ENCODE measurements around the gene ZNRF2. TPM values are rescaled to one million over a fixed set of nuclear protein-coding genes. Genes with fewer than 3 reads are reported as not detected.

ZNRF2 gene
- total and polyA plus RNA-seq, 2 experiments from 2014 or later, result 18.6 to 46.7 TPM

GRCh38 chr7:30312178-30312577 lies 27.8 kb downstream of the ZNRF2 start:
- Histone ChIP-seq H3K27ac (no peak overlapping the region), H3K4me1 (ENCODE audit: low read depth) (peaks cover 23% of the 10 kb centered on the region), H3K36me3 (no peaks in the 10 kb centered on the region), H3K9me3 (ENCODE audit: low read depth) (no peaks in the 10 kb centered on the region), H3K4me3 (no peak overlapping the region), H3K27me3 (no peaks in the 10 kb centered on the region)
- DNase-seq (ENCODE audit: low read depth in 1 of 2, low spot score in 1 of 2), result no peak
- no peak for TF ChIP-seq CTCF (IDR thresholded peaks at IDR 0.05; ENCODE audit: low read depth, low read length)

DNA sequence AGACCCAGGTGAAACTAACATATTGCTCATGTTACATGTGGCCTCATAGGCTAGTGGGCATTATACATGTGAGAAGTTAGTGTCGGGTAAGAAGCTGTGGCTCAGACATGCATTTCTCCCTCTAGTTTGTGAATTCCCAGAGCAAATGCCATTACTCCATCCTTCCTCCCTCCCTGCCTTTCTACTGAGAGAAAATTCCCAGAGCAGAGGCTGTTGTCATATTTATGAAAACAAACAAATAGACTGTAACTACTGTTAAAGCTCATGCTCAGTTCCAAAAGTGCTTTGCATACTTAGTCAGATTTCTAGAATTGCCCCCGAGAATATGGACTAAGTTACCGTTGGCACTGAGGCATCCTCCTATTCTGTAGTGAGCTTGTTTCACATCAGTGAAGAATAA lies 29.0 kb downstream of the ZNRF2 start:
- Histone ChIP-seq H3K27me3 (no peaks in the 10 kb centered on the region), H3K4me3 (no peak overlapping the region), H3K4me1 (ENCODE audit: low read depth) (peaks cover 29% of the 10 kb centered on the region), H3K36me3 (no peaks in the 10 kb centered on the region), H3K9me3 (ENCODE audit: low read depth) (no peaks in the 10 kb centered on the region), H3K27ac (no peak overlapping the region)
- DNase-seq (ENCODE audit: low read depth in 1 of 2, low spot score in 1 of 2), result no peak
- no peak for TF ChIP-seq CTCF (IDR thresholded peaks at IDR 0.05; ENCODE audit: low read depth, low read length)

DNA sequence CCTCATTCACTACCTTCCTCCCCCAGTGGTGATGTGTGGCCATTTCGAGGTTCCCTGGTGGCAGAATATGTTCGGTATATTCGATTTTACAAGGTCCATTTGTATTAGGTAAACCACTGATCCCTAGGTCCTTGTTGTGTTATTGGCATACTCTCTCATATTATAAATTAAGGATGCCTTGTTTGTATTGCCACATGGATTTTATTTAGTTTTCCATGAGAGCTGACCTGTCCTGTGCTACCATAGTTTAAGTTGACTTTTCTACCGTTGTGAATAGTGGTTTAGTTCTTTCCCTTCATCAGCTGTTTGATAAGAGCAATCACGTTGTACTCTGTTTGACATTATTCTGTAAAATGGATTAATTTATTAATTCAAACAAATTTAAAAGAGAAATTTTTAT lies 29.4 kb downstream of the ZNRF2 start:
- Histone ChIP-seq H3K4me1 (ENCODE audit: low read depth) (peaks cover 29% of the 10 kb centered on the region), H3K27me3 (no peaks in the 10 kb centered on the region), H3K4me3 (no peak overlapping the region), H3K36me3 (no peaks in the 10 kb centered on the region), H3K27ac (no peak overlapping the region), H3K9me3 (ENCODE audit: low read depth) (no peaks in the 10 kb centered on the region)
- DNase-seq (ENCODE audit: low read depth in 1 of 2, low spot score in 1 of 2), result no peak
- TF ChIP-seq CTCF (IDR thresholded peaks at IDR 0.05; ENCODE audit: low read depth, low read length), result no peak

GRCh38 chr7:30315589-30315988 lies 31.2 kb downstream of the ZNRF2 start:
- no peak overlapping the region for H3K4me3 ChIP-seq
- TF ChIP-seq CTCF (IDR thresholded peaks at IDR 0.05; ENCODE audit: low read depth, low read length), result no peak
- H3K4me1 ChIP-seq (ENCODE audit: low read depth), result peaks cover 15% of the 10 kb centered on the region
- H3K36me3 ChIP-seq, result no peaks in the 10 kb centered on the region
- H3K27ac ChIP-seq, result no peak overlapping the region
- H3K27me3 ChIP-seq, result no peaks in the 10 kb centered on the region
- no peaks in the 10 kb centered on the region for H3K9me3 ChIP-seq (ENCODE audit: low read depth)
- DNase-seq (ENCODE audit: low read depth in 1 of 2, low spot score in 1 of 2), result no peak

DNA sequence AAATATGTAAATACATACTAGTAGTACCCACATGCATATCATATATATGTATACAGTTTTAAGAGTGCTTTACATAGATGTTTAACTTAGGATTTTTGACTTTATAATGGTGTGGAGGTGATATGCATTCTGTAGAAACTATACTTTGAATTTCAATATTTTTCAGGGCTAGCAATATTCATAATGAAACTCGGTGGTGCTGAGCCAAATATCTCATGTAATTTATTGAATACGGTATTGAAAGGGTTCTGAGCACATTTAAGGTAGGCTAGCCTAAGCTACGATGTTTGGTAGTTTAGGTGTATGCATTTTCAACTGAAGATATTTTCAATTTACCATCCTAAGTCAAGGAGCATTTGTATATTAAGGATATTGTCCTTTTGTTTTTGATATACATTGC lies 36.0 kb downstream of the ZNRF2 start:
- H3K27ac ChIP-seq, result no peak overlapping the region
- no peaks in the 10 kb centered on the region for H3K27me3 ChIP-seq
- DNase-seq (ENCODE audit: low read depth in 1 of 2, low spot score in 1 of 2), result no peak
- H3K9me3 ChIP-seq (ENCODE audit: low read depth), result no peaks in the 10 kb centered on the region
- peaks cover 33% of the 10 kb centered on the region for H3K4me1 ChIP-seq (ENCODE audit: low read depth)
- H3K4me3 ChIP-seq, result no peak overlapping the region
- no peak for TF ChIP-seq CTCF (IDR thresholded peaks at IDR 0.05; ENCODE audit: low read depth, low read length)
- peaks cover 6% of the 10 kb centered on the region for H3K36me3 ChIP-seq

Data from cardiac muscle cell (in vitro differentiated cells and primary cell).